Muscle of arm (tissue), 12 donors: ENCODE results near the gene LTBP2. TPM values are rescaled to one million over a fixed set of nuclear protein-coding genes. Genes with fewer than 3 reads are reported as not detected.
"Not testable (repeated sequence)": the region's sequence is repeated elsewhere in the genome, so short reads cannot be mapped to it uniquely, and the experiment has no call there.

ENCODE experiments used
- DNase-seq: peaks from one replicate; pipeline ENCODE4 v3.0.0-alpha.2; 2013
- polyA plus RNA-seq, 12 donors: library from polyadenylated mRNA; unstranded; fragments of 120-200 nt; gene quantifications; one replicate each; pipeline ENCODE4 v1.2.1, GENCODE V29; 2013; ENCODE audit not compliant: insufficient read length in 12 of 12

The LTBP2 gene
- polyA plus RNA-seq, 12 donors, result 6.2 to 15.2 (median 8.1) TPM; not detected in 1

DNA sequence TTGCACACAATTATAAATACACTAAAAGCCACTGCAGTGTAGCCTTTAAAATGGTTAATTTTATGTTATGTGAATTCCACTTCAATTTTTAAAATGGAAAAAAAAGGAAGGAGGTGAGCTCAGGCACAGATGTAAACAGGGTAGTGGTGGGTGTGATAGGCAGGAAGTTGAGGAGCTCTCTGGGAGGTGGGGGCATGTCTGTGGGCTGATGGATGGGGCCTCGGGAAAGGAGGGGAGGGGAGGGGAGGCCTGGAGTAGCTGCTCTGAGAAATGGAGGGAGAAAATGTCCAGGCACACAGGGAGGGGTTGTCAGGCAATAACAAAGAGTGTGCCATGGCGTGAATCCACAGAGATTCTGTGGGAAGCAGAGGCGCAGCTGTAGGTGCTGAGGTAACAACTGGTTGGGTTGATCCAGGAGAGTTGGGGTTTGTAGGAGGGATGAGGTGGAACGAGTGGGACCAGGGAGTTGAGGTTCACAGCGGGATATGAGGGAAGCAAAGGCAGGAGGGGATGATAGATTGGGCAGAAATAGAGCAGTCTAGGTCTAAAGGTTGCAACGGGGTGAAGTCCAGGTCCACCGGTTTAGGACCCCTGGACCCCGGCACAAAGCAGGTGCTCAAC, 57.2 kb downstream of the LTBP2 start:
- DNase-seq, result no peak

DNA sequence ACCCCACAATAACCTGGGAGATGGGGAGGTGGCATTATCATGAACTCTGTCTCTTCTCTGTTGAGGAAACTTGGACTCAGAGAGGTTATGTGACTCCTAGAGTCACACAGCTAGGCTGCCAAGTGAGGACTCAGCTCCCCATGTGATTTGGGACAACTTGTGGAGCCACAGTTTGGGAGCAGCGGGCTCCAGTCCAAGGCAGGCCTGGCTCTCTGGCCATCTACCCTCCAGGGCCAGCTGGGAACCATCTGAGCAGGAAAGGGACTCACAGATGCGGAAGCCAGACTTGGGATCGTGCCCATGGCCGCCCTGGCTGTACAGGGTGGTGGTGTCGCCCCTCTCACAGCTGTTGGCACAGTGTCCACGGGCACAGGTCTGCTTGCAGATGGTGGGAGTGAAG, 59.4 kb downstream of the LTBP2 start:
- no peak for DNase-seq

DNA sequence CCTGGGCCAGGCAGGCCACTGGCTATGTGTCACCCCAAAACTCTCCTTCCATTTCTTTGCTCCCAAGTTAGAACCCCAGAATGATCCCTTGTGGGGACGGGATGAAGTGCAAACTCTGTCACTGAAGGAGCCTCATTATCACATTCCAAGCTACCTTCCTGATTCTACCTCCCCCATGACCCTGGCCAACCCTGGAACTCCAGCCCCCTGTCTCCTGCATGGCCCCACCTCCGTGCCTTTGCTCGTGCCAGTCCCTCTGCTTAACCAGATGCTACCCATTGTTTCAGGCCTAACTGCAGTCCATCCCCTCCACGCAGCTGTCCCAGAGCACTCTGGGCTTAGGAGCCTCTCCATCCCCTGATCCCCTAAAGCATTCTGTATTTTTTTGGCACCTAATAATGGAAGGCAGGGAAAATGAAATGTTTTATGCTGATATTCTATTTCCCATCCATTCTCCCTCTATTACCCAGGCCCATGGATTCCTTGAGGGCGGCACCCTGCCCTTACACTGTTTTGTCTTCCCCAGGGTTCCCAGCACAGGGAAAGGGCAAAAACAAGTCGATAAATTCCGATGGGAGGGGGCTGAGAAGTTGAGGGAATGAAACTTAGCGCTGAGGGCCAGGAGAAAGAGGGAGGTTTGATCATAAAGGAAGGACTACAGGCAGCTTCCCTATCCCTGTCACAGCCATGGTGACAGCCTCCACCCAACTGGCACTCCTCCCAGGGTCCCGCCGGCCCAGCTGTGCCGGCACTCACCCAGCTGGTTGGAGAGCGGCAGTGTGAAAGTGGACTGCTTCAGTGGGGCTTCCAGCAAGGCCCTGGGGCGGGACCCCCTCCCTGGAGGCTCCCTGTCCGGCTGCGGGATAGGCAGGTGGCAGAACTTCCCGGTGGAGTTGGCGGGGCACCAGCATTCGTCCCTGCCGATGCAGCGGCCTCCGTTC, 60.3 kb downstream of the LTBP2 start:
- DNase-seq, result peak; percentile 61

DNA sequence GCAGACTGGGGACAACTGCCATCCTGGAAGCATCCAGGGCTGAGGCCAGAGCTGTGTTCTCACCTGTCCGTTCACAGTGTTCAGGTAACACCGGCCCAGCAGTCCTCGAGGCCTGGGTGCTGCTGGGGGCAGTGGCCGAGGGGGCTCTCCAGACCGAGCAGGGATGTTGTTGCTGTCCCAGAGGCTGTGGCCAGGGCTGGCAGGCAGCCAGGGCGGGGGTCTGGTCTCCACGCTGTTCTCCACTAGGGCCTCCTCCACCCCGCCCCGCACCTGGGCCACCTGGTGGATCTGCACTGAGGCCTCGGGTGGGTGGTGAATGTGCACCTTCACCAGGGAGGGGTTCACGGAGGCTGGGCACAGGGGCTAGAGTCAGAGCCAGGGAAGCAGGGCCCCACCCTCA, 61.0 kb downstream of the LTBP2 start:
- no peak for DNase-seq

DNA sequence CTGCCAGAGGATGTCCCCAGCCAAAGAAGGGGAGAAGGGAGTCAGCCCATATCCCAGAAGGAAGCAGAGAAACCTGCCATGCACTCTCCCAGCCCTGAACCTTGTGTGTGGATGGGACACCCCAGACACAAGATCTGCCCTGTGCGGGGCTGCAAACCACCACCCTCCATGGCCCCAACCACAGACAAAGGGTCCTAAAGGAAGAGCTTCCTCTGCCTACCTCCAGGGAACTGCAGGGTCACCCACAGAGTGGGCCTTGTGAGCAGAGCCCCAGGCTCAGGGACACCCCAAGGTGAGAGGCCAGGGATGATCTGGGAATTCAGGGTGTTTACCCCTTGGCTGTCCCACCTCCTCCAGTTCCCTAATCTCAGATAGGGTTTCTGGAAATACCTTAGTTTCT, 62.0 kb downstream of the LTBP2 start:
- DNase-seq, result no peak

DNA sequence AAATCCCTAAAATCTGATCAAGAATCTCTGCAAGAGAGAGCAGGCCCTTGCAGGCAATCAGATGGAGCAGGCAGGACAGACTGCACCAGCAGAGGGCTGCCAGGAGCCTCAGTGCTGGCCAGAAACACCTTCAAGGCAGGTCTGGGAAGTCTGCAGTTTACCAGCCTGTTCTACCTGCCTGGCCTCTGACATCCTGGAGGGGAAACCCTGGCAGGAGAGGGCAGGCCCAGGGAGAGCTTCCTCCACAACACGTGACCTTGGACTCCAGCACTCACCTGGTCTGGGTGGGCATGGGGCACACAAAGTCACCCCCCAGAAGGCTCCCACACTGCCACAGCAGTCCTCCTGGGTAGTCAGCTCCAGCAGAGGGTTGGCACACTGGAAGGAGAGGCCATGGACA, 62.4 kb downstream of the LTBP2 start:
- no peak for DNase-seq

DNA sequence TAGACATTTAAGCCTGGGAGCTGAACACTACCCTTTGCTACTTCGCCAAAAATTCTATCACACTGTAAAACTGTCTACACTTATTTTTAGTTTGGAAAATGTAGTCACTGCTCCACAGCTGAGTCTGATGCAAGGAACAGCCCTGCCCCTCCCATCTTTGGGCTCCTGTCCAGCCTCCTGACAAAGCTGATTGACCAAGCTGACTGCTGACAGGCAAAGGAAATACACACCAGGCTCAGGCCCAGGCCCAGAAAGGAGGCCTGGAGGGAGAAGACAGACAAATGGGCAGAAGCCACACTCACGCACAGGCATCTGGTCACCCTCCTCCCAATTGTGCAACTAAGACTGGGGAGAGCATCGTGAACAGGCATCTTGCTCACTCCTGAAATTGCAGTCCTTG, 63.2 kb downstream of the LTBP2 start:
- peak; percentile 48 for DNase-seq

DNA sequence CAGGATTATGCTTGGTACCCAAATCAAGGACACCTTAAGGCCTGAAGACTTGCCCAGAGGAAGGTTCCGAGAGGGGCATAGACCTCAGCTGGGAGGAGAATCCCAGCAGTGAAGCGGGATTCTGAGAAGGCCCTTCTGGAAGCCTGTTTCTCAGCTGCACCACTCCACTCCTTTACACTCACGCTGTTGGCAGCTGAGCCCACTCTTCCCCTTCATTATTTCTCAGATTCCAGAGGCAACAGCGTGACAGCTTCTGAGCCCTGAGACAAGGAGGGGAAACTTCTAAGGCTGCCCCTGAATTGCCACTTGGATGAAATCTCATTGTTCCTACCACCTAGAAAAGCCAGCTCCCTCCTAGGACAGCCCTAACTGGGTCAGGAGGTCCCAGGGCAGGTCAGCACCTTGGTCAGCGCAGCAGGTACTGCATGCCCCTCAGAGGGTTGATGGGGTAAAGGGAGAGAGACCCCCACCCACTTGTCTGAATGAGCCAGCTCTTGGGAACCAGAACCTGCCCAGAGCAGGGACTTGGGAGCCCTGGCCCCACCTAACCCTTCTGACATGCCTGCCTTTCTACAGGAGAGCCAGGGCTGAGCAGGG, 64.6 kb downstream of the LTBP2 start:
- no peak for DNase-seq

DNA sequence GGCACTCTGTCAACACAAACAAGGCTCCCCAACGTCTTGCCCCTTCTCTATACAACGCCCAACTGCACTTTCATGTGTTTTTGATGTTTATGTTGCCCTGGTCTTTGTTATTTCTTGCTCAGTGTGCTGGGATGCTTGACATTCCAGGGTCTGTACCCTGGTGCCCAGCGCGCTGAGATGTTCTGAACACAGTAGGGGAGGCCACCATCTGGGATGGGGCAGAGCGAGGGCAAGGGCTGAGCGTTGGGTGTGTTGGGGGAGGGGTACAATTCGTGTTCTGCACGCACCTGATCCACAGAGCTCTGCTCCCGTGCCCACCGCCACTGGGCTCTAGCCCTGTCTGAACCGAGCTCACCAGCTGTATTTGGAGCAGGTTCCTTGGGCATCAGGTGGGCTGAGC, 65.6 kb downstream of the LTBP2 start:
- no peak for DNase-seq

DNA sequence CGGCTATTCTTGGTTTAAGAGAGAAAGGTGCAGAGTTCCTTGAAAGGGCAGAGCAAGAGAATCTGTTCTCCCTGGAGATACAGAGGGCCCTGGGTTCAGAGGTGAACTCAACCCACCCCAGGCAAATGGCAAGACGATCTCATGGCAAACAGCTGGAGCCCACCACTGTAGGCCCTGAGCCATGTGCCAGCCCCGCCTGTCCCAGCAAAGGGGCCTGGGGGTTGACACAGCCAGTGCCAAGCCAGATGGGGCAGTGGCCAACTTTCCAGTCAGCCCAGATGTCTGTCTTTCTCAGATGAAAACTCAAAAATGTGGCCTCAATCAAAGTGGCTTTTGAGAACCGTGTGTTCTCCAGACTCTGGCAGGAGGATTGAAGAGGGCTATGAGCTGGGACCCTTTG, 66.7 kb downstream of the LTBP2 start:
- no peak for DNase-seq

DNA sequence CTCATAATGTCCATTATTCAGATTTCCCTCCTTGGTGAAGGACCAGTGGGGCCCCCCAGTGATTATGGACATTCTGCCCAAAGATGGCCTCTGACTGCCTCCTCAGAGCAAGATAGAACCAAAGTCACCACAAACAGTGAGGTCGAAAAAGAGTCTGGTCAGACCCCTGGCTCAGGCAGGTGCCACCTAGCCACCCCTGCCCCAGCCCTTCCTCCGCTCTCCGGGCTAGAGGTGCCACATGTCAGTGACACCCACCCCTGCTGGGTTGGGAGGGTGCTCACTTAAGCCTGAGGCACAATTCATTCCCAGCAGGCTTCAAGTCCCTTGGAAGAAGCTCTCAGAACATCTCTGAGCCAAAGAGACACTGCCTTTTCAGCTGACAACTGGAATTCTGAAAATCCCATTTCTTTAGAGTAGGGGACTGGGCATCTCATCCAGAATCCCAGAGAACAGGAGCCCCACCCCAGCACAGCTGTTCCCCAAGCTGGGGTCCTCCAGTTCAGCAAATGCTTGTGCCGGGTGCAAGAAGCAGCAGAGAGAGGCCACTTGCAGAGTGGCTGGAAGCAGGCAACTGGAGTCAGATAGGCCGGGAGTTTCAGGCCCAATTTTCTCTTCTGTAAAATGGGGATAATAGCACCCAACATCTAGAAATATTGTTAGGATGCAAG, 68.1 kb downstream of the LTBP2 start:
- no peak for DNase-seq

DNA sequence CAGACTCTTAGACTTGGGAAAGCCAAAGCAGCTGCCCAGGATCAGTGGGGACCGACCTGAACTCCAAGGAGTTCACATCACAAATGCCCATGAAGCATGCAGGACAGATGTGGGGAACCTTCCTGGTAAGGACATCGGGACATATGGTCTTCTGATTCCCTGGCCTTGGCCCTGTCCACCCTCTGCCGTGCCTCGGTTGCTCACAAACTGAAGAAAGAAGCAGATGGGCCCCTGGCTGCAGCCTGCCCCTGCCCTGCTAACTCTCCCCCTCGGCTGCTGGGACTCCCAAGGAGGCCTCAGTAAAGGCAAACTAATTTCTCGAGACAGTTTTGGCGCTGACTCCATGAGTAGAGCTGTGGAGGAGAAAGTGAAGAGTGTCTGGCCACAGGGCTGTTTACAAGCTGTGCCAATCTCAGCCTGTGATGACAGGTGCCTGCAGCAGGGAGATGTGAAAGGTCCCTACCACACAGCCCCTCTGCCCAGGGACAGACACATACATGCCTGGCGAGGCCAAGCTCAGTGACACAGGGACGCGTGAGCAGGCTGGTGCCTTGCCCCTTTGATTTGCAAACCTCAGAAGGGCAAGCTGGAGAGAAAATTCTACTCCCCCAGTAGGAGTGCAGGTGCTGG, 69.9 kb downstream of the LTBP2 start:
- no peak for DNase-seq

DNA sequence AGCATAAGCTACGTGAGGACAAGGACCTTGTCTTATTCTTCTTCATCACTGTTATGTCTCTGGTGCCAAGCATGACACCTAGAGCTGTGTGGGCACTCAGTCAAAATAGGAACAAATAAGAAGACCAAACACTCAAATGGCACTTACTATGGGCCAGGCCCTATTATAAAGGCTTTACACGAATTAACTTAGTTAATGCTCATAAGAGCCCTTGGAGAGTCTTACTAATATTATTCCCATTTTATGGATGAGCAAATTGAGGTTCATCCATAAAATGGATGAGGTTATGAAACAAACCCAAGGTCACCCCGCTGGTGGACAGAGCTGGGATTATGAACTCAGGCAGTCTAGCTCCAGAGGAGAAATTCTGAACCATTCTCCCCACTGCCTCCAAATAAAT, 70.8 kb downstream of the LTBP2 start:
- no peak for DNase-seq

DNA sequence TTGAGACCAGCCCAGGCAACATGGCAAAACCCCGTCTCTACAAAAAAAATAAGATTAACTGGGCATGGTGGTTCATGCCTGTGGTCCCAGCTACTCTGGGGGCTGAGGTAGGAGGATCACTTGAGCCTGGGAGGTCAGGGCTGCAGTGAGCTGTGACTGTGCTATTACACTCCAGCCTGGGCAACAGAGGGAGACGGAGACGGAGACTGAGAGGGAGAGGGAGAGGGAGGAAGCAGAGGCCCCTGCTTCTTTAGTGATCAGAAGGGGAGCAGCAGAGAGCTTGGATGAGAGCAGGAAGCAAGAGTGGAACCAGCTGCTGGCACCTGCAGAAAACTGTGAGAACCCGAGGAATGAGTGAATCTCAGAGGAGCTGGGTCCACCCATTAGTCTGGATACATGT, 72.5 kb downstream of the LTBP2 start:
- DNase-seq, result no peak

DNA sequence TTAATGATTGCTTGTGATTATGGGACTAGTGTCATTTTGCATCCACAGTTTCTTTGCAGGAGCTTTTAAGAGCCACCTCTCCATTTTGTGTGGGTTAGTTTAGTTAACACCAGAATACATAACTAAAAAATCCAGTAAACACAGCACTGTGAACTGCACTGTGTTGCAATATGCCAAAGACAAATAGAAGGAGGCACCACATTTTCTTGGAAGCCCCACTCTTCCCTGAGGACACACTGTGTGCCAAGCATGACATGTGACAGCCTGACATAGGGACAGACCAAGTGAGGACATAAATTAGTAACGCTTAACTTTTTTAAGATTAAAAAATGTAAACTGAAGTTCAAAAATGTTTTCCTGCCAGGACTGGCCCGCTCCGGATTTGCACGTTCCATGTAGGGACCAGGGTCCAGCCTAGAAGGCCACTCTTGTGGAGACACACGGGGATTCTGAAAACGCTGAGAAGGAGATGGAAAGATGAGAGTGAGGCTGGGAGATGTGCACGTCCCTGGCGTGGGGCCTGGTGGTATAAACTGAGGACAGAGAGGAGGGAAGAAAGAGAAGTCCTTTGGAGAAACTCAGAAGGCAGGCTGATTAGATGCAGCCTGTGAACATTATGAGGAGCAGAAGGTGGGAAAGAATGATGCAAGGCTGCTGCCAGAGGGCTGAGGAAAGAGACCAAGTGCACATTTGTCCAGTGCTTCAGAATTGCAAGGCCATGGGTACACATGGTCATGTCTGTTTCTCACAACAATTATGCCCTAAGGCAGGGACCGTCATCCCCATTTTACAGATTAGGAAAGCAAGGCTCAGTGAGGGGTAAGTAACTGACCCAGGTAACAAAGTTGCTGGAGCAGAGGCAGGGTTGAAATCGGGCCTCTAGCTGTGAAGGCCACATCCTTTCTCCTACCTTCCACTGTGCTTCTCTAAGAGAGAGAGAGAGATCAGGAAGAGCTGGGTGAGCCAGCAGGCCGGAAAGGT, 73.3 kb downstream of the LTBP2 start:
- DNase-seq, result no peak

DNA sequence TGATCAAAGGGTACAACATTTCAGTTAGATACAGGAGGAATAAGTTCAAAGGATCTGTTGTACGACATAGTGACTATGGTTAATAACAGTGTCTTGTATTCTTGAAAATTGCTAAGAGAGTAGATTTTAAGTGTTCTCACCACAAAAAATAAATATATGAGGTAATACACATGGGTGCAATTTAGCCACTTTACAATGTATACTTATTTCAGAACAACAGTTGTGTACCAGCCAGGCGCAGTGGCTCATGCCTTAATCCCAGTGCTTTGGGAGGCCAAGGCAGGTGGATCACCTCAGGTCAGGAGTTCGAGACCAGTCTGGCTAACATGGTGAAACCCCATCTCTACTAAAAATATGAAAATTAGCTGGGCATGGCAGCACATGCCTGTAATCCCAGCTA, 75.7 kb downstream of the LTBP2 start:
- not testable (repeated sequence) for DNase-seq

DNA sequence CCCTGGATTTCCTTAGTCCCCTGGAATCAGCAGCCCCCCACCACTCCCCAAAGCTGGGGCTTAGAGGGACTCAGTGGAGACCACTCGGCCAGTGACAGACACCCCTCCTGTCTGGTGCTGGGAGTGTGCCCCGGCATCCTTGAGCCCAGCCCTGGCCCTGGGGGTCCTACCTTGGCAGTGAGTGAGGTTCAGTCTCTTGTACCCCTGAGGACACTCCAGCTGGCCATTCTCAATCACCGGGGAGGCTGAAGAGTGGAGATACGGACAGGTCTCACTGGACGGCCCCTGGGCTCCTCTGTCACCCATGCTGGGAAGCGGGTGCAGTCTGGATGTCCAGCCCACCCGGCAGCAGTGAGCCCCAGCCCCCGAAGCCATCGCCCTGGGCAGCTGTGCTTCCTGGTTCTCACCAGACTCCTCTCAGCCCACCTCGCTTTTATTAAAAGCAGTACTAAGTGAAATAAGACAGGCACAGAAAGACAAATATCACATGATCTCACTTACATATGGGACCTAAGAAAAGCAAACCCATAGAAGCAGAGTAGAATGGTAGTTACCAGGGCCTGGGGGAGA, 76.2 kb downstream of the LTBP2 start:
- no peak for DNase-seq

DNA sequence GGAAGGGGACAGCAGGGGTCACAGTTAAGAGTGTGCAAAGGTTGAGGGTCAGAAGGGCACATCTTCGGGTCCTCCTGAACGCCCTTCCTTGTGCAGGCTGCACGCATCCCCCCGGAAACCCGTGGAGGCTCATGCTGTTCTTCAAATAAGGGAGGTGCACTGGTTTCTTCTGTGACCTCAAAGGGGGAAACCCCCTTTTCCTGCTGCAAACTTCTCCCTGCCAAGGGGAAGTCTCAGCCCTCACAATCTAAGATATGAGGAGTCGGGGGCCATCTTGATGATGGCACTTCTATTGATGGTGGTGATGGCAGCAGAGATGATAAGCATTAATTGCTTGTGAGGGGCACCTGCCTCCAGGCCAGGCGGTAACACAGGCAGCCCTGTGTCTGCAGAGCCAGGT, 78.5 kb downstream of the LTBP2 start:
- DNase-seq, result no peak

DNA sequence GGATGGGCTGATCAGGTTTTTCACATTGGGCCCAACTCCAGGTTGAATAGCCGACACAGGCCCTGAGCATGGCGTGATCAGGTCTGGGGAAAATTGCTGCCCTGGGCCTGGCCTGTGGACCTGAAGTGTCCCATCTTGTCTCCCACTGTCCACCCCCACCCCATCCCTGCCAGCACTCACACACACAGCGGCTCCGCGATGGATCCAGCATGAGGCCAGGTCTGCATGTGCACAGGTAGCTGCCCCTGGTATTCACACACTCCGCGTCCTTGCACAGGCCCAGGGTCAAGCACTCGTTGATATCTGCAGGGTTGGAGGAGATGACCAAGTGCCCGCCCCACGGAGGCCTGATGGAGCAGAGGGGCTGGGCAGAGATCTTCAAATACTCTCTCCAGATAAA, 79.8 kb downstream of the LTBP2 start:
- DNase-seq, result no peak

DNA sequence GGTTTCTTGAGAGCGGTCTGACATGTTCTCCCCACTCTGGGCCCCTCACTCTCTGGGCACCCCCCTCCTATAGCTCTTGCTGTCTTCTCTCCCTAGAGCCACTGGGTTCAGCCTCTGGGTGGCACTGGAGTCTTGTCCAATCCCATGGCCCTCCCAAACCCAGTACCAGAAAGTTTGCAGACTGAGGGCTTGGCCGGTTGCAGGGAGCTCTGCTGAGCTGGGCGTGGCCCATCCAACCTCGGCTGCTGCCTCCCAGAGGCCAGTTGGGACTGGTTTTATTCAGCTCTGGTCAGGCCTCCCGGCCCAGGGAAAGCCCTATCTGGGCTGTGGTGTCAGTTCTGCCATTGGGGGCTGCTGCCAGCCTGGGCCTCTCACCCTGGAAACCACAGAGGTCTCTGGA, 80.6 kb downstream of the LTBP2 start:
- DNase-seq, result no peak
